GM18909 (cell line): ENCODE results near the gene IPPK.

Source experiments
- ATAC-seq: cut with Tn5 transposase; IDR thresholded peaks from one replicate; pipeline ENCODE4 v1.9.1; 2021; ENCODE audit warnings: mild to moderate bottlenecking; ENCODE audit not compliant: unreplicated experiment, poor library complexity

The IPPK gene

DNA sequence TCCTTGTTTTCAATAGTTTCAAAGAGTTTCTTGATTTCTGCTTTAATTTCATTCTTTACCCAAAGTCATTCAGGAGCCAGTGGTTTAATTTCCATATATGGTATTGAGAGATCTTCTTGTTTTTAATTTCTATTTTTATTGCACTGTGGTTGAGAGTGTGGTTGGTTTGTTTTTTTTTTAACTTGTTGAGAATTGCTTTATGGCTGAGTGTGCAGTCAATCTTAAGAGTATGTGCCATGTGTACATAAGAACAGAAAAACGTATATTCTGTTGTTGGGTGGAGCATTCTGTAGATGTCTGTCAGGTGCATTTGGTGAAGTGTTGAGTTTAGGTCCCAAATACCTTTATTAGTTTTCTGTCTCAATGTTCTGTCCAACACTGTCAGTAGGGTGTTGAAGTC, 26.7 kb upstream of the IPPK start:
- no peak for ATAC-seq

- no peak for ATAC-seq
Measured at GRCh38 chr9:92686954-92687353, 17.0 kb upstream of the IPPK start.

DNA sequence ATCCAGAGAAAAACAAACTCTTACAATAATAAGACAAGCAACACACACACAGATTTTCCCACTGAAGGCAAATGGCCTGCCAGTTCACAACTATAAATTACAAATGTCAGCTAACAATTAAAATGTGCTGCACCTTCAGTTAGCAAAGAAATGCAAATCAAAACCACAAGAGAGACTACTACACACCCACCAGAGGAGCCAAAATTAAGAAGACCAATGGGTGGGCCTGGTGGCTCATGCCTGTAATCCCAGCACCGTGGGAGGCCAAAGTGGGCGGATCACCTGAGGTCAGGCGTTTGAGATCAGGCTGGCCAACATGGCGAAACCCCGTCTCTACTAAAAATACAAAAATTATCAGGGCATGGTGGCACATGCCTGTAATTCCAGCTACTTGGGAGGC, 15.1 kb upstream of the IPPK start:
- ATAC-seq, result no peak

- no peak for ATAC-seq
Measured at GRCh38 chr9:92682269-92682668, 12.3 kb upstream of the IPPK start.

DNA sequence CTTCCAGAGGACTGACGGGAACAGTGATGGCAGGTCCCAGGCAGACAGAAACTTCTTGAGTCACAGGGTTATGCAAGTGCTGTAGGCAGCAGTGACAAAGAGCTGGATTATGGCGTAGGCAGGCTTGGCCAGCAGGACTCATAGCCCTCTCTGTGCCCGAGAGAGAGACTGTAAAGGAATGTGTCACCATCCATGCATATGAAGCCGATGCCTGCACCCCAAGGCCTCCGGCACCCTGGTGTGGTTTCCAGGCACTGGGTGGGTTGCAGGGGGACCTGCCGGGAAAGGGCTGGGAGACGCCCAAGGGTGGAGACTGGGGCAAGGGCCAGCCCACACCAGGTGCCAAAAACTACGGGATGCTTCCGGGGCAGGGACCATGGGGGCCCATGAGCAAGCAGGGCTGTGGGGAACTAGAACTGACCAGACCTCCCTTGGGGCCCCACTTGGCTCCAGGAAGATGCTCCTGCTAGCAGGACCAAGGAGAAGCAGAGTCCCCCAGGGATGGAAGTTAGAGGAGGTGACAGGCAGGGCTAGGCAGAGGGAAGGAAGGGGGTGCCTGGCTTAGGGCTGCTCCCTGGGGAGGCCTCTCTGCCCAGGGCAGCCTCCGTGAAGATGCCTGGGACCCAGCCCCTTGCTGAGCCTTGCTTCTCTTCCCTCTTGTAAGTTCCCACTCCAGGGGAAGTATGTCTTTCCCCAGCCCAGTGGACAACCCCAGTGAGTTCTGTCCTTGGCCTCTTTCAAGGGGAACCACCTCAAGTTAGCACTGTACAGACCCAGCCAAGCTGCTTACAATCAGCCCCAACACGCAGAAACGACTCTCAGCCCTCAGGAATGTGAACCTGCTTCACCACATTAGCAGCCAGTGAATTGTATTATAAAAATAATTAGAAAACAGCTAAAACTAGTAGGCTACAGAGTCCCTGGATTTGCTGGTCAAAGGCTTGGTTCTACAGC, 10.5 kb upstream of the IPPK start:
- ATAC-seq, result no peak

DNA sequence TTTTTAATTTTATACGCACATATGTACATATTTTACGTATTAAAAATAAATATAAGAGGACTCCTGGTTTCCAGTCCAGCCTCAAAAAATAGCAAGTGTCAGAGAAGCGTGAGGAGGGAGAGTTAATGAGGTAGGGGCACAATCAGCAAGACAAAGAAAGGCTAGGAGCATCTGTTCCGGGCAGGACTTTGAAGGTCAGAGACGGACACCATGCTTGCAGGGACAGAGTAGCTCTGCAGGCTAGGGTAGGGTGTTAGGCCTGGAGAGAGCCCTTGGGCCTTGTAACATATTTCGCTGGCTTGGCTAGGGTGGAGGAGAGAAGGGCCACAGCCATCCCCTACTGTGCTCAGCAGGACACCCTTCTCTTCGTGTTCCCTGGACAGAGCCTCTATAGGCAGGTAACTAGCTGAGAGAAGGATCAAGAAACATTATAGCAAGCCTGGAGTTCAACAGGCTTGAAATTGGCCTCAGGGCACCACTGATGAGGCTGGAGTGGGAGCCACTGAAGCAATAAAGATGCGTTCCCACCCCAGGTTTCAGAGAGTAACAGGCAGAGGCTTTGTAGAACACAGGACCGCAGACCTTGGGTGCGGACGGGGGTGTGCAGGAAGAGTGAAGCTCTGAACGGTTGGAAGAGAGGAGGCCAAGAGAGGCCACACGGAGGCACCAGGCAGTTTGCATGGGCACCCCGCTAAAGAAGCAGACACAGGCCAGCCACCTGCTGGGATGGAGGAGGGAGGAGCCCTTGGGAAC, 9.7 kb upstream of the IPPK start:
- no peak for ATAC-seq

GRCh38 chr9:92671323-92671722, 1.4 kb upstream of the IPPK start:
- ATAC-seq, result no peak

- ATAC-seq, result peak; percentile 13
Measured at GRCh38 chr9:92669527-92669889, 423 bp downstream of the IPPK start.

DNA sequence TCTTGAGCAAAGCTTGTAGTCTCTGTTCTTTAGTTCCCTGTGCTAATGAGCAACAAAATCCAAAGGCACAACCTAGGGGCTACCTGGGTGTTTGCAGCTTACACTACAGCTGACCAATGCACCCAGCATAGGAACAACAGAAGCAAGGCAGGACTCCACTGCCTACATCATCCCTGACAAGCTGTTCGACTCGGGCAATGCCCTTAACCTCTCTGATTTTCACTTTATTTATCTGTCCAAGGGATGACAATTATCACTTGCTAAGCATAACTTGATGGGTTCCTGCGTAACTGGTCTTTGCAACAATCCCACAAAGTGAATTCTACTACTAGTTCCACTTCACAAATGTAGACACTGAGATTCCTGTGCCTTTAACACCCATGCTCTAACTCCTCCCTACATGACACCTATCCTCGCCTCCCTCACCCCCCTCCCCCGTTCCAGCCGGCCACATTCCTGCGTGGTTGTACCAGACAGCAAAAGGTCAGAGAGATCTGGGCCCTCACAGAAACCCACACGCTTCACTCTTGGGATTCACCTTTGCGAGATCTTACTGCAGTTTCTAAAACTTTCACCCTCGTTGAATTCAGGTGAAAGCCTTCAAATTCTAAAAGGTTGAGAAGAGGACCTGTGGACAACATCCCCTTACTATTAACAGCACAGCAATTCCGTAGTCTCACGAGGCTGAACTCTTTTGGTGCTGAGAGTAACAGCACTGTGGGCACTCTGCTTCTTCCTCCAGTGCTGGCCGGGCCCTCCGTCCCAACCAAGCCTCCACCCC, 995 bp downstream of the IPPK start:
- no peak for ATAC-seq

DNA sequence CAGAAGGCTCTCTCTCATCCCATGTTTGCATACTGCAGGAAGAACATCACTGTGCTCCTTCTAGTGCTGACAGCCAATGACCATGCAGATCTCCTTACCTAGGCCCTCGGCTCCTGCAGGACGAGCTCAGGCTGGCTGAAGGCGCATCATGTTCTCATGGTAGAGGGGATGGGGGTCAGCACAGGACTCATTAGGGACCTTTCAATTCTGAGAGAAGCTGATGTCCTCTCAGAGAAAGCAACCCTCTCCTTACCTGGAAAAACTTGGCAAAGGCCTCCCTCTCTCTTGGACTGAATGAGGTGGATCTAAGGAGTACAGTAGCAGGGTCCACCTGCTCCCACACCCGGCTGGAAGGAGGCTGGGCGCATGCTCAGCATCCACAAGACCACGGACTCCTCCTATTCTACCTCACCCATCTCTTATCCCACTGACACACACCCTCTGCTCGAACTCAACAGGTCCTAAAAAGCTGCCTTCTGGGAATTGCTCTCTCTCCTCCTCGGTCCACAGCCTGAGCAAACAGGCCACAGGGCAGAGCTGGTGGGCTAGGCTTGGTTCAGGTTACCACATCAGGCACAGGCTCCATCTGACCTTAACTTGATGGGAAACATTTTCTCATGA, 2.9 kb downstream of the IPPK start:
- ATAC-seq, result no peak

DNA sequence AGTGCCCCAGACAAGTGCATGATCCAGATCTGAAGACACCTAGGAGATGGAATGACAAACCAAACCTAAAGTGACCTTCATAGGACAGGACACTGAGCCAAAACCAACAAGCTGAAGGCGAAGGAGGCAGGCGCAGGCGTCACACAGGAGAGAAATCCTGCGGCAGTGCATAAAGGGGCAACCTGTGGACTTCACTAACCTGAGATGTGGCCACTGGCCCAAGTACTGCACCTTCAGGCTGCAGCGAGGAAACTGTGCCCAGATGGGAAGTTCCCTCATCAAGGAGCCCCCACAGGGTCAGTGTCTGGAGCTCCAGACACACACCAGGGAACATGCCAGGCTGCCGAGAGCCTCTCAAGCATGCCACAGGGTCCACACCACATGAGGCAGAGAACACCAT, 3.7 kb downstream of the IPPK start:
- ATAC-seq, result no peak

GRCh38 chr9:92665836-92666235, 4.1 kb downstream of the IPPK start:
- ATAC-seq, result no peak

GRCh38 chr9:92664394-92665152, 5.4 kb downstream of the IPPK start:
- no peak for ATAC-seq

- ATAC-seq, result no peak
Measured at GRCh38 chr9:92663951-92664350, 6.0 kb downstream of the IPPK start.

- no peak for ATAC-seq
Measured at GRCh38 chr9:92663126-92663525, 6.8 kb downstream of the IPPK start.

DNA sequence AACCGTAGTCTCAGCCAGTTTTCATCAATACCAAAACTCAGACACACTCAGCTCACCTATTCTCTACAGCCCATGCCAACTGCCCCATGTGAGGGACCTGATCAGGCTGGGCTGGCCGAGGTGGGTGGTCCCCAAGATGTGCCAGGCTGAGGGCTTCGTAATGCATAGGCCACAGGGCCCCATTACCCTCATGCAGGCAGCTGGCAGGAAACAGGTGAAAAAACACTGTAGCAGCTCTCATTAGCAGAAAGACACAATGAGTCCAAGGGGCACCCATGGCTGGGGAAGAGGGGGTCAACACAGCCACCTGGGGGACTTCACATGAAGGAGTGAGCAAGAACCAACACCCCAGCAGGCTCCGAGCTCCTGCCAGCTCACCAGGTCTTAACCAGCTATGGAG, 8.2 kb downstream of the IPPK start:
- ATAC-seq, result no peak

- no peak for ATAC-seq
Measured at GRCh38 chr9:92661127-92661526, 8.8 kb downstream of the IPPK start.

GRCh38 chr9:92660266-92660665, 9.7 kb downstream of the IPPK start:
- no peak for ATAC-seq

GRCh38 chr9:92659601-92660000, 10.3 kb downstream of the IPPK start:
- no peak for ATAC-seq

DNA sequence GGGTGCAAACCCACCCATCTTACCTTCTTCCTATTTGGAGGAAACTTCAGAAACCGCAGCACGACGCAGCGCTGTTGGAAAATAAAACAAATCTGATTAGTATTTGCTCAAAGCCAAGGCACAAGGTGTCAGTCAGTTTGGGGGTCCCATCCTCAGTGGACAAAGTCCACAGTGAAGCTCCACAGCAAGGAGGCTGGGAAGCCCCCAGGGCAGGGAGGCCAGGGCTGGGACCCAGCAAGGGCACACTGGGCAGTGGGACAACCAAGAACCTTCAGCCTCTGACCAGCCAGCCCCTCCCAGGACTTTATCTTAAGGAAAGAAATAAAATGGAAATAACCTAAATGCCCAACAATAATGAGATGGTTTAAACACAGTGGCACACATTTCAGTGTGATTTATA, 11.3 kb downstream of the IPPK start:
- ATAC-seq, result no peak
